Measurements from ENCODE around the gene ARHGAP23. TPM values are rescaled to one million over a fixed set of nuclear protein-coding genes. Genes with fewer than 3 reads are reported as not detected.
"Not testable (repeated sequence)": the region's sequence is repeated elsewhere in the genome, so short reads cannot be mapped to it uniquely, and the experiment has no call there.

ARHGAP23 gene
- total RNA-seq, 1 donor from 2014 or later: 0.57 TPM

DNA sequence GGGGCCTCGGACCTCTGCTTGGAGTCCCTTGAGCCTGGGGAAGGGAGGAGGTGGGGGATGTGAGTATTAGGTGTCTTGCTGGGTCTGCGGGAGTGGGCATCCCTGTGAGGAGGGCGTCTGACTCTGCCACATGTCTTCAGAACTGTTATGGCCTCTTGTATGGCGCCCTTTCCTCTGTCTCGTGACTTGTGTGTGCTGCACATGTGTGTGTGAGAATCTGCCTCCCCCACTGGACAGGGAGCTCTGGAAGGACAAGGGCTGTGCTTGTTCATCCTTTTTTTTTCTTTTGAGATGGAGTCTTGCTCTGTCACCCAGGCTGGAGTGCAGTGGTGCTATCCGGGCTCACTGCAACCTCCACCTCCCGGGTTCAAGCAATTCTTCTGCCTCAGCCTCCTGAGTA, 33.4 kb downstream of the ARHGAP23 start:
- no peaks in the 10 kb centered on the region for H3K27me3 Mint-ChIP-seq (ENCODE audit: insufficient read depth)
- H3K4me3 Mint-ChIP-seq: no peak overlapping the region
- no peak overlapping the region for H3K27ac Mint-ChIP-seq
- DNase-seq (ENCODE audit: low spot score): no peak
- no peaks in the 10 kb centered on the region for H3K4me1 Mint-ChIP-seq (ENCODE audit: low read depth)
- H3K9me3 Mint-ChIP-seq: no peaks in the 10 kb centered on the region
- intact Hi-C loops (cut with micrococcal nuclease): no loop called here
- no peaks in the 10 kb centered on the region for H3K36me3 Mint-ChIP-seq (ENCODE audit: low read depth)

- H3K27ac Mint-ChIP-seq: no peak overlapping the region
- intact Hi-C loops (cut with micrococcal nuclease): no loop called here
- H3K36me3 Mint-ChIP-seq (ENCODE audit: low read depth): no peaks in the 10 kb centered on the region
- no peak for DNase-seq (ENCODE audit: low spot score)
- H3K4me3 Mint-ChIP-seq: no peak overlapping the region
- no peaks in the 10 kb centered on the region for H3K9me3 Mint-ChIP-seq
- H3K27me3 Mint-ChIP-seq (ENCODE audit: insufficient read depth): no peaks in the 10 kb centered on the region
- no peaks in the 10 kb centered on the region for H3K4me1 Mint-ChIP-seq (ENCODE audit: low read depth)
These were observed 35.2 kb downstream of the ARHGAP23 start for GRCh38 chr17:38463451-38463858.

DNA sequence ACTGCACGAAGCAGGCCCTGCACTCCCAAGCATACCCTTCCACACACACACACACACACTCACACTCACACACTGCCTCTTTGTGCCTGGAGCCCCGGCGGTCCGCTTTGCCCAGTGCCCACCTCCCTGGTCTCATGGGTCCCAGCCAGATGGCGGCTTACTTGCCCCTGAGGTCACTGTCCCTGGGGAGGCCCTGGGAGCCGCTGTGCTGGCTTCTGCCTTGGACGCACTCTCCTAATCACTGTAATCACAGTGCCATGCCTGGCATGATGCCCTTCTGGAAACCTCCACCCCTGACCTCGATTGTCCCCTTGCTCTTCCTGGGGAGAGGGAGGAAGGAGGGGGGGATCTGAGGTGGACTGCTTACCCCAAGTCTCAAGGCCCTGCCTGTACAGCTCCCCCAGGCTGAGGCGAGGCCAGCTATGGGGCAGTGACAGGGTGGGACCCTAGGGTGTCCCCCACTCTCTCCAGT, 36.0 kb downstream of the ARHGAP23 start:
- no peaks in the 10 kb centered on the region for H3K4me1 Mint-ChIP-seq (ENCODE audit: low read depth)
- no peaks in the 10 kb centered on the region for H3K27me3 Mint-ChIP-seq (ENCODE audit: insufficient read depth)
- H3K9me3 Mint-ChIP-seq: no peaks in the 10 kb centered on the region
- H3K27ac Mint-ChIP-seq: no peak overlapping the region
- H3K4me3 Mint-ChIP-seq: no peak overlapping the region
- DNase-seq (ENCODE audit: low spot score): no peak
- no peaks in the 10 kb centered on the region for H3K36me3 Mint-ChIP-seq (ENCODE audit: low read depth)
- intact Hi-C loops (cut with micrococcal nuclease): no loop called here

- Mint-ChIP-seq H3K36me3 (ENCODE audit: low read depth) (no peaks in the 10 kb centered on the region), H3K27me3 (ENCODE audit: insufficient read depth) (no peaks in the 10 kb centered on the region)
- intact Hi-C loops (cut with micrococcal nuclease): no loop called here
These were observed 36.6 kb downstream of the ARHGAP23 start for GRCh38 chr17:38464723-38465390.

GRCh38 chr17:38465391-38466345, 37.4 kb downstream of the ARHGAP23 start:
- no peak overlapping the region for H3K27ac Mint-ChIP-seq
- H3K4me1 Mint-ChIP-seq (ENCODE audit: low read depth): no peaks in the 10 kb centered on the region

More at GRCh38 chr17:38464723-38465390, 36.6 kb downstream of the ARHGAP23 start:
- Mint-ChIP-seq H3K4me3 (no peak overlapping the region), H3K9me3 (no peaks in the 10 kb centered on the region), H3K27ac (no peak overlapping the region), H3K4me1 (ENCODE audit: low read depth) (no peaks in the 10 kb centered on the region)
- DNase-seq (ENCODE audit: low spot score): no peak

DNA sequence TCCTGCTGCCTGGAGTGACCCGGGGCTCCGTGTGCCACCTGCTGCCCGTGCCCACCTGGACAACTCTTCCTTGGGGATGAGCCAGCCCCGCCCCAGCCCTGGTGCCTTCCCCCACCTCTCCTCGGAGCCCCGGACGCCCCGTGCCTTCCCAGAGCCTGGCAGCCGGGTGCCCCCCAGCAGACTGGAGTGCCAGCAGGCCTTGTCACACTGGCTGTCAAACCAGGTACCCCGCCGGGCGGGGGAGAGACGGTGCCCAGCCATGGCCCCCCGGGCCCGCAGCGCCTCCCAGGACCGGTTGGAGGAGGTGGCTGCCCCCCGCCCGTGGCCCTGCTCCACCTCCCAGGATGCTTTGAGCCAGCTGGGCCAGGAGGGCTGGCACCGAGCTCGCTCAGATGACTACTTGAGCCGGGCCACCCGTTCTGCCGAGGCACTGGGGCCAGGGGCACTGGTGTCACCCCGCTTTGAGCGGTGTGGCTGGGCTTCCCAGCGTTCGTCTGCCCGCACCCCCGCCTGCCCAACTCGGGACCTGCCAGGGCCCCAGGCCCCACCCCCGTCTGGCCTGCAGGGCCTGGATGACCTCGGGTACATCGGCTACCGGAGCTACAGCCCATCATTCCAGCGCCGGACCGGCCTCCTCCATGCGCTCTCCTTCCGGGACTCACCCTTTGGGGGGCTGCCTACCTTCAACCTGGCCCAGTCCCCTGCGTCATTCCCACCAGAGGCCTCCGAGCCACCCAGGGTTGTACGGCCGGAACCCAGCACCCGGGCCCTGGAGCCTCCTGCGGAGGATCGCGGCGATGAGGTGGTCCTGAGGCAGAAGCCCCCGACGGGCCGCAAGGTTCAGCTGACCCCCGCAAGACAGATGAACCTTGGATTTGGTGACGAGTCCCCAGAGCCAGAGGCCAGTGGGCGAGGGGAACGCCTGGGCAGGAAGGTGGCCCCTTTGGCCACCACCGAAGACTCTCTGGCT, 38.4 kb downstream of the ARHGAP23 start:
- H3K27me3 Mint-ChIP-seq (ENCODE audit: insufficient read depth): no peaks in the 10 kb centered on the region
- DNase-seq (ENCODE audit: low spot score): no peak
- intact Hi-C loops (cut with micrococcal nuclease): no loop called here
- H3K36me3 Mint-ChIP-seq (ENCODE audit: low read depth): no peaks in the 10 kb centered on the region
- no peaks in the 10 kb centered on the region for H3K4me1 Mint-ChIP-seq (ENCODE audit: low read depth)
- H3K27ac Mint-ChIP-seq: no peak overlapping the region
- no peaks in the 10 kb centered on the region for H3K9me3 Mint-ChIP-seq
- no peak overlapping the region for H3K4me3 Mint-ChIP-seq

More at GRCh38 chr17:38465391-38466345, 37.4 kb downstream of the ARHGAP23 start:
- H3K9me3 Mint-ChIP-seq: no peaks in the 10 kb centered on the region
- H3K4me3 Mint-ChIP-seq: no peak overlapping the region
- intact Hi-C loops (cut with micrococcal nuclease): no loop called here
- no peaks in the 10 kb centered on the region for H3K27me3 Mint-ChIP-seq (ENCODE audit: insufficient read depth)
- no peak for DNase-seq (ENCODE audit: low spot score)
- no peaks in the 10 kb centered on the region for H3K36me3 Mint-ChIP-seq (ENCODE audit: low read depth)

DNA sequence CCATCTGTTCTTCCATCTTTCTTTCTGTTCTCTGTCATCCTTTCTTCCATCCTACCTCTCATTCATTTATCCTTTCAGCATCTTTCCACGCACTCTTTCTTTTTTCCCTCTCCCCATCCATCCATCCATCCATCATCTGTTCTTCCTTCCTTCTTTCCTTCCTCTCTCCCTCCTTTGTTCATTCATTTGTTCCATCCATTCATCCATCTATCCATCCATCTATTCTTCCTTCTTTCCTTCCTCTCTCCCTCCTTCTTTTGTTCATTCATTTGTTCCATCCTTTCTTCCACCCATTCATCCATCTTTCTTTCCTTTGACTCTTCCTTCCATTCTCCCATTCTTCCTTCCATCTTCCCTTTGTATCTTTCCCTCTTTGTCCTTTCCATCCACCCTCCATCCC, 39.2 kb downstream of the ARHGAP23 start:
- intact Hi-C loops (cut with micrococcal nuclease): no loop called here
- DNase-seq (ENCODE audit: low spot score): no peak
- H3K36me3 Mint-ChIP-seq (ENCODE audit: low read depth): no peaks in the 10 kb centered on the region
- no peak overlapping the region for H3K4me3 Mint-ChIP-seq
- no peak overlapping the region for H3K27ac Mint-ChIP-seq
- no peaks in the 10 kb centered on the region for H3K4me1 Mint-ChIP-seq (ENCODE audit: low read depth)
- H3K9me3 Mint-ChIP-seq: no peaks in the 10 kb centered on the region
- H3K27me3 Mint-ChIP-seq (ENCODE audit: insufficient read depth): no peaks in the 10 kb centered on the region

GRCh38 chr17:38469875-38470274, 41.6 kb downstream of the ARHGAP23 start:
- Mint-ChIP-seq H3K9me3 (no peaks in the 10 kb centered on the region), H3K27ac (no peak overlapping the region), H3K36me3 (ENCODE audit: low read depth) (no peaks in the 10 kb centered on the region), H3K4me1 (ENCODE audit: low read depth) (no peaks in the 10 kb centered on the region), H3K27me3 (ENCODE audit: insufficient read depth) (no peaks in the 10 kb centered on the region), H3K4me3 (no peak overlapping the region)
- DNase-seq (ENCODE audit: low spot score): no peak
- intact Hi-C loops (cut with micrococcal nuclease): no loop called here

- H3K9me3 Mint-ChIP-seq; H3K4me1 Mint-ChIP-seq (ENCODE audit: low read depth); H3K36me3 Mint-ChIP-seq (ENCODE audit: low read depth); intact Hi-C loops (cut with micrococcal nuclease); H3K4me3 Mint-ChIP-seq; H3K27ac Mint-ChIP-seq; H3K27me3 Mint-ChIP-seq (ENCODE audit: insufficient read depth); DNase-seq (ENCODE audit: low spot score): not testable (repeated sequence)
These were observed 43.0 kb downstream of the ARHGAP23 start for GRCh38 chr17:38471253-38471652.

GRCh38 chr17:38474666-38475065, 46.4 kb downstream of the ARHGAP23 start:
- DNase-seq (ENCODE audit: low spot score); H3K27me3 Mint-ChIP-seq (ENCODE audit: insufficient read depth); H3K27ac Mint-ChIP-seq; intact Hi-C loops (cut with micrococcal nuclease); H3K9me3 Mint-ChIP-seq; H3K4me1 Mint-ChIP-seq (ENCODE audit: low read depth); H3K4me3 Mint-ChIP-seq; H3K36me3 Mint-ChIP-seq (ENCODE audit: low read depth): not testable (repeated sequence)

DNA sequence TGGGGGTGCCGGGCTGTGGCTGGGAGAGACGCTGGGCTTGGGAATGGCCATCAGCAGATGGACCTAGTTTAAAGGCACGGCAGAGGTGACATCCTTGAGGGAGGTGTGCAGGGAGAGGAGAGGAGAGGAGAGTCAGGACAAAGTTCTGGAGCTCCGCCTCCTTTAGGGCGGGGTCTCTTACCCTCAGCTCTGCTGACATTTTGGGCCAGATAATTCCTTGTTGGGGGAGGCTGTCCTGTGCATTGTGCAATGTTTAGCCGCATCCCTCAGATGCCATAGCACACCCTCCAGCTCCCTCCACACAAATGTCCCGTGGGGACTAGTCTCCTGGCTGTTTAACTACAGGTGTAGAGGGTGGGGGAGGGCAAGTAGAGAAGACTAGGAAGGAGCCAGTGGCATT, 48.3 kb downstream of the ARHGAP23 start:
- no peak overlapping the region for H3K27ac Mint-ChIP-seq
- H3K27me3 Mint-ChIP-seq (ENCODE audit: insufficient read depth): no peaks in the 10 kb centered on the region
- no peak overlapping the region for H3K4me3 Mint-ChIP-seq
- H3K9me3 Mint-ChIP-seq: no peaks in the 10 kb centered on the region
- intact Hi-C loops (cut with micrococcal nuclease): no loop called here
- no peaks in the 10 kb centered on the region for H3K4me1 Mint-ChIP-seq (ENCODE audit: low read depth)
- H3K36me3 Mint-ChIP-seq (ENCODE audit: low read depth): no peaks in the 10 kb centered on the region
- DNase-seq (ENCODE audit: low spot score): no peak

DNA sequence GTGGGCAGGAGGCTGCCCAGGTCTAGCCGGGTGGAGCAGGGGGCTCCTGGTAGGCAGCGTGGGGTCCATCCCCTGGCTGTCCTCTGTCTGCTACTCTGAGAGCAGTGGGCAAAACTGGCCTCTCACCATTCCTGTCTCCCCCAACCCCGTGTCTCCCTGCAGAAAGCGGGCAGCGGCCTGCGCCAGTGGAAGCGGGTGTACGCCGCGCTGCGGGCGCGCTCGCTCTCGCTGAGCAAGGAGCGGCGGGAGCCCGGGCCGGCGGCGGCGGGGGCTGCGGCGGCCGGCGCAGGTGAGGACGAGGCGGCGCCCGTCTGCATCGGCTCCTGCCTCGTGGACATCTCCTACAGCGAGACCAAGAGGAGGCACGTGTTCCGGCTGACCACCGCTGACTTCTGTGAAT, 49.2 kb downstream of the ARHGAP23 start:
- intact Hi-C loops (cut with micrococcal nuclease); DNase-seq (ENCODE audit: low spot score); H3K9me3 Mint-ChIP-seq; H3K4me3 Mint-ChIP-seq; H3K4me1 Mint-ChIP-seq (ENCODE audit: low read depth); H3K36me3 Mint-ChIP-seq (ENCODE audit: low read depth); H3K27ac Mint-ChIP-seq; H3K27me3 Mint-ChIP-seq (ENCODE audit: insufficient read depth): not testable (repeated sequence)
